GM21619 (cell line): ENCODE results near the gene MYO1C.
A peak's percentile ranks its signal among the peaks of the same experiment; 100 is the strongest.
"Not testable (repeated sequence)": the region's sequence is repeated elsewhere in the genome, so short reads cannot be mapped to it uniquely, and the experiment has no call there.

Experiments used
- ATAC-seq: cut with Tn5 transposase; IDR thresholded peaks from one replicate; pipeline ENCODE4 v1.9.1; 2021; ENCODE audit not compliant: unreplicated experiment

MYO1C gene

GRCh38 chr17:1509290-1509881 lies 16.9 kb upstream of the MYO1C start:
- no peak for ATAC-seq

GRCh38 chr17:1508709-1509108 lies 16.2 kb upstream of the MYO1C start:
- ATAC-seq, result not testable (repeated sequence)

- ATAC-seq, result no peak
Measured at GRCh38 chr17:1506649-1507267, 14.3 kb upstream of the MYO1C start.

- no peak for ATAC-seq
Measured at GRCh38 chr17:1505586-1505985, 13.1 kb upstream of the MYO1C start.

- no peak for ATAC-seq
Measured at GRCh38 chr17:1504866-1505265, 12.4 kb upstream of the MYO1C start.

GRCh38 chr17:1503699-1504098 lies 11.2 kb upstream of the MYO1C start:
- ATAC-seq, result no peak

- ATAC-seq, result no peak
Measured at GRCh38 chr17:1498869-1499268, 6.4 kb upstream of the MYO1C start.

- no peak for ATAC-seq
Measured at GRCh38 chr17:1498233-1498632, 5.7 kb upstream of the MYO1C start.

- no peak for ATAC-seq
Measured at GRCh38 chr17:1497831-1498230, 5.3 kb upstream of the MYO1C start.

GRCh38 chr17:1496869-1497268 lies 4.4 kb upstream of the MYO1C start:
- no peak for ATAC-seq

GRCh38 chr17:1495265-1495989 lies 2.9 kb upstream of the MYO1C start:
- no peak for ATAC-seq

- no peak for ATAC-seq
Measured at GRCh38 chr17:1494736-1495253, 2.3 kb upstream of the MYO1C start.

GRCh38 chr17:1494203-1494602 lies 1.7 kb upstream of the MYO1C start:
- no peak for ATAC-seq

GRCh38 chr17:1493291-1493980 lies 950 bp upstream of the MYO1C start:
- ATAC-seq, result no peak

- peak; percentile 30 for ATAC-seq
Measured at GRCh38 chr17:1491443-1492248, 840 bp downstream of the MYO1C start.

- peak; percentile 44 for ATAC-seq
Measured at GRCh38 chr17:1490643-1491442, 1.6 kb downstream of the MYO1C start.

GRCh38 chr17:1488826-1489270 lies 3.6 kb downstream of the MYO1C start:
- no peak for ATAC-seq

- ATAC-seq, result peak; percentile 22
Measured at GRCh38 chr17:1487939-1488825, 4.3 kb downstream of the MYO1C start.
